Common myeloid progenitor, CD34-positive (primary cell): ENCODE measurements around the gene STK17A.

Experiments used
- CTCF ChIA-PET: fragments of 350-600 bp; sonication (Branson Sonifier 250); formaldehyde crosslinking; loops from one replicate; lab custom pipeline; 2021; ENCODE audit warnings: antibody characterized with exemption; lab: Charles Lee
- POLR2A ChIA-PET: fragments of 350-600 bp; sonication (Branson Sonifier 250); formaldehyde crosslinking; loops from one replicate; lab custom pipeline; 2021; ENCODE audit warnings: antibody characterized with exemption; lab: Charles Lee
- DNase-seq, 3 donors: peaks; one replicate each; pipeline versions ENCODE4 v3.0.0 to v3.0.0-alpha.2; 2013
- H3K27ac ChIP-seq, 2 experiments: 1 replicate in 1 of 2; 2 replicates in 1 of 2; pipeline ENCODE4 v1.7.0; 2013; ENCODE audit warnings: inconsistent platforms in 2 of 2, low read length in 2 of 2, mild to moderate bottlenecking in 2 of 2, low read depth in 1 of 2, moderate library complexity in 1 of 2; ENCODE audit not compliant: severe bottlenecking in 2 of 2, insufficient read depth in 1 of 2, poor library complexity in 1 of 2
- H3K27me3 ChIP-seq, 5 experiments: replicated peaks in 2 of 5; 1 replicate in 3 of 5; 2 replicates in 2 of 5; pipeline versions ENCODE4 v1.6.1 to v1.7.0; 2013; ENCODE audit warnings: low read length in 4 of 5, mild to moderate bottlenecking in 2 of 5, moderate library complexity in 2 of 5, inconsistent platforms in 1 of 5; ENCODE audit not compliant: insufficient read depth in 5 of 5, control insufficient read depth in 4 of 5
- H3K36me3 ChIP-seq, 4 experiments: 1 replicate in 2 of 4; 2 replicates in 2 of 4; pipeline versions ENCODE4 v1.6.1 to v1.7.0; 2013; ENCODE audit warnings: low read length in 3 of 4, control low read depth in 1 of 4, mild to moderate bottlenecking in 1 of 4; ENCODE audit not compliant: control insufficient read depth in 4 of 4, insufficient read depth in 4 of 4
- H3K4me1 ChIP-seq, 4 experiments: 1 replicate in 3 of 4; 2 replicates in 1 of 4; pipeline versions ENCODE4 v1.6.1 to v1.7.1; 2013; ENCODE audit warnings: low read length in 3 of 4, mild to moderate bottlenecking in 3 of 4, control low read depth in 1 of 4, inconsistent platforms in 1 of 4, moderate library complexity in 1 of 4; ENCODE audit not compliant: control insufficient read depth in 4 of 4, insufficient read depth in 4 of 4; ENCODE audit errors: control extremely low read depth in 1 of 4
- H3K4me3 ChIP-seq, 7 experiments: 1 replicate in 4 of 7; 2 replicates in 3 of 7; pipeline versions ENCODE4 v1.5.1 to v1.7.0; 2013; ENCODE audit warnings: mild to moderate bottlenecking in 7 of 7, low read length in 6 of 7, moderate library complexity in 6 of 7, inconsistent platforms in 2 of 7, low read depth in 2 of 7, control low read depth in 1 of 7; ENCODE audit not compliant: insufficient read depth in 4 of 7, control insufficient read depth in 1 of 7; ENCODE audit errors: extremely low read depth in 1 of 7
- H3K9me3 ChIP-seq, 5 experiments: 1 replicate in 4 of 5; 2 replicates in 1 of 5; pipeline versions ENCODE4 v1.6.1 to v1.7.1; 2013; ENCODE audit warnings: low read length in 4 of 5, mild to moderate bottlenecking in 2 of 5, inconsistent platforms in 1 of 5, low read depth in 1 of 5, moderate library complexity in 1 of 5; ENCODE audit not compliant: control insufficient read depth in 4 of 5, insufficient read depth in 2 of 5; ENCODE audit errors: control extremely low read depth in 1 of 5
- WGBS: methylation state at CpG from one replicate; pipeline ENCODE4 v1.1.5; 2013; ENCODE audit not compliant: insufficient coverage; 5-methylcytosine and 5-hydroxymethylcytosine counted together

STK17A gene

GRCh38 chr7:43585562-43585961 lies 2.7 kb downstream of the STK17A start:
- H3K4me3 ChIP-seq: no peak overlapping the region
- H3K4me1 ChIP-seq: peaks cover 11 to 23% (median 14%) of the 10 kb centered on the region in 4 experiments
- peaks cover 3 to 14% (median 7%) of the 10 kb centered on the region in 5 experiments for H3K27me3 ChIP-seq
- H3K9me3 ChIP-seq: no peaks in the 10 kb centered on the region
- ChIA-PET CTCF (interaction anchor here (0.8 to 1.5 kb wide), 4 partner anchors 55 to 146 kb away, joined by 3 to 4 read pairs (median 4); no protein-coding TSS in a partner anchor), POLR2A (interaction anchor here (0.6 to 1.4 kb wide), 2 partner anchors 59 to 114 kb away, joined by 3 read pairs; no protein-coding TSS in a partner anchor)
- H3K36me3 ChIP-seq: no peaks in the 10 kb centered on the region
- 89% methylated on average over 1 of the region's 2 CpGs for WGBS
- peak in 2 of 3 donors; percentile 23 to 34 for DNase-seq
- H3K27ac ChIP-seq: peak overlapping the region in 1 of 2 experiments; percentile 29

GRCh38 chr7:43586251-43586900 lies 3.5 kb downstream of the STK17A start:
- no peak for DNase-seq
- ChIA-PET POLR2A (interaction anchor here (0.6 to 1.4 kb wide), 2 partner anchors 58 to 113 kb away, joined by 3 read pairs; no protein-coding TSS in a partner anchor), CTCF (interaction anchor here (0.8 to 2.9 kb wide), 5 partner anchors 10 to 114 kb away, joined by 4 to 9 read pairs (median 6); no protein-coding TSS in a partner anchor)
- no peaks in the 10 kb centered on the region for H3K36me3 ChIP-seq
- H3K27ac ChIP-seq: peak overlapping the region in 1 of 2 experiments; percentile 6
- peaks cover 0 to 11% (median 7%) of the 10 kb centered on the region in 5 experiments for H3K27me3 ChIP-seq
- peaks cover 11 to 23% (median 14%) of the 10 kb centered on the region in 4 experiments for H3K4me1 ChIP-seq
- H3K9me3 ChIP-seq: no peaks in the 10 kb centered on the region
- 94% methylated on average over 2 of the region's 4 CpGs for WGBS
- H3K4me3 ChIP-seq: no peak overlapping the region

- Histone ChIP-seq H3K4me3 (no peak overlapping the region), H3K9me3 (peaks cover 0 to 1% (median 0%) of the 10 kb centered on the region in 5 experiments), H3K4me1 (peaks cover 8 to 19% (median 12%) of the 10 kb centered on the region in 4 experiments), H3K36me3 (no peaks in the 10 kb centered on the region), H3K27ac (no peak overlapping the region), H3K27me3 (no peaks in the 10 kb centered on the region)
- DNase-seq: no peak
- POLR2A ChIA-PET: interaction anchor here (0.5 kb wide), 1 partner anchor 7 kb away, joined by 3 read pairs; no protein-coding TSS in a partner anchor
- WGBS: 98% methylated on average over 4 of the region's 5 CpGs
- CTCF ChIA-PET: interaction anchor here (1.0 to 2.9 kb wide), 3 partner anchors 16 to 112 kb away, joined by 3 to 9 read pairs (median 4); no protein-coding TSS in a partner anchor
Measured at GRCh38 chr7:43588477-43589132, 5.7 kb downstream of the STK17A start.

DNA sequence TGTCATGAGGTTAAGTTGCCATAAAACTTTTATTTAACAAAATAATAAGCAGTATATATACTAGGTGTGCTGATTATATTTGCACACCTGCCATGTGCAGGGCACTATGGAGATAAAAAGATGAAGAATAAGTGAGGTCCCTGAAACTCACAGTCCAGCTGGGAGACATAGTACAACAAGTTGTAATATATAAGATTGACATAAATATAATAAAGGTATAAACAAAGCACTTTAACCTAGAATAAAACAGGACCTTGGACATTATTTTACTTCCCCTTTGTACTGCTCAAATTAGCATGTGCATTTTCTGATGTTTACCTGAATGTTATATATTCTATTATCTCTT lies 6.2 kb downstream of the STK17A start:
- no peak overlapping the region for H3K4me3 ChIP-seq
- no peaks in the 10 kb centered on the region for H3K36me3 ChIP-seq
- no peak overlapping the region for H3K27ac ChIP-seq
- CTCF ChIA-PET: interaction anchor here (0.8 to 2.9 kb wide), 5 partner anchors 16 to 111 kb away, joined by 3 to 9 read pairs (median 4); no protein-coding TSS in a partner anchor
- H3K27me3 ChIP-seq: no peaks in the 10 kb centered on the region
- peaks cover 0 to 1% (median 0%) of the 10 kb centered on the region in 5 experiments for H3K9me3 ChIP-seq
- POLR2A ChIA-PET: interaction anchor here (0.5 kb wide), 1 partner anchor 8 kb away, joined by 3 read pairs; no protein-coding TSS in a partner anchor
- DNase-seq: no peak
- peaks cover 7 to 17% (median 12%) of the 10 kb centered on the region in 4 experiments for H3K4me1 ChIP-seq

- H3K27me3 ChIP-seq: no peaks in the 10 kb centered on the region
- H3K4me3 ChIP-seq: no peak overlapping the region
- ChIA-PET POLR2A (no interaction called here), CTCF (interaction anchor here (0.8 to 2.9 kb wide), 4 partner anchors 15 to 104 kb away, joined by 3 to 9 read pairs (median 4); no protein-coding TSS in a partner anchor)
- WGBS: 100% methylated on average over 1 of the region's 3 CpGs
- DNase-seq: no peak
- H3K4me1 ChIP-seq: peaks cover under 1 to 11% (median 5%) of the 10 kb centered on the region in 4 experiments
- peaks cover 0 to 1% (median 0%) of the 10 kb centered on the region in 5 experiments for H3K9me3 ChIP-seq
- H3K27ac ChIP-seq: no peak overlapping the region
- H3K36me3 ChIP-seq: no peaks in the 10 kb centered on the region
Measured at GRCh38 chr7:43589728-43590127, 6.8 kb downstream of the STK17A start.

DNA sequence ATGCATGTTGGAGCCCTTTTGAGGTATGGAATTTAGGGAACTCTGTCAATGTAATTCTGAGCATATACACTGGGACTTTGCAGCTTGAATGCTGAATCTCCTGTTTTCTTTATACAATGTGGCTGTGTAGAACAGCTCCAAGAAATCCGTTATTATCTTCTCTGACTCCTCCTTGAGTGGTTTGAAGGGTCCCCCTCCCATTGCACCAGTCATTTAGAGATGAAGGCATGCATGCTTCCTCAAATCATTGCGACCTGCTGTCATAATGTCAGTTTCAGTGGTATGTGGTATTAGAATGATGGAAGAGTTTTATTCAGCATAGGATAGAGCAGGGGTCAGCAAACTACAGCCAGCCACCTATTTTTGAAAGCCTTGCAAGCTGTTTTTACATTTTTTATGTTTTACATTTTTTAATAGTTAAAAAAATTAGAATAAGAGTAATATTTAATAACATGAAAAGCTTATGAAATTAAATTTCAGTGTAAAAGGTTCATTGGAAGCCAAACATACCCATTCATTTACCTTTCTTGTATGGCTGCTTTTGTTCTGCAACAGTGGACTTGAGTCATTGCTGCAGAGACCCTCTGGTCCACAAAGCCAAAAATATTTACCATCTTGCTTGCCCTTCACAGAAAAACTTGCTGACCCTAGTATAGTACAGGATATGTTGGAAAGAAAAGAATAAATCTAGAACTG lies 8.1 kb downstream of the STK17A start:
- peak in 1 of 3 donors; percentile 21 for DNase-seq
- H3K27ac ChIP-seq: no peak overlapping the region
- peaks cover 0 to 1% (median 0%) of the 10 kb centered on the region in 5 experiments for H3K9me3 ChIP-seq
- CTCF ChIA-PET: interaction anchor here (0.7 to 1.9 kb wide), 4 partner anchors 9 to 107 kb away, joined by 4 to 6 read pairs (median 4); partner anchors contain the start of gene STK17A
- H3K36me3 ChIP-seq: peaks cover 0 to 2% (median under 1%) of the 10 kb centered on the region in 4 experiments
- WGBS: 86% methylated on average over 1 of the region's 2 CpGs
- no peak overlapping the region for H3K4me3 ChIP-seq
- H3K4me1 ChIP-seq: peaks cover 0 to 4% (median 2%) of the 10 kb centered on the region in 4 experiments
- POLR2A ChIA-PET: no interaction called here
- no peaks in the 10 kb centered on the region for H3K27me3 ChIP-seq
